Stomach smooth muscle (tissue), 2 donors: ENCODE measurements around the gene FGF12.

ENCODE experiments used
- H3K27ac ChIP-seq: one replicate; pipeline ENCODE4 v1.7.0; 2013; ENCODE audit warnings: mild to moderate bottlenecking, low read length, inconsistent platforms
- H3K27me3 ChIP-seq, 2 donors: one replicate each; pipeline ENCODE4 v1.7.0; 2013; ENCODE audit warnings: low read length in 2 of 2; ENCODE audit not compliant: insufficient read depth in 2 of 2, control insufficient read depth in 1 of 2
- H3K36me3 ChIP-seq, 2 donors: one replicate each; pipeline ENCODE4 v1.7.0; 2013; ENCODE audit warnings: low read length in 2 of 2; ENCODE audit not compliant: control insufficient read depth in 2 of 2, insufficient read depth in 2 of 2
- H3K4me1 ChIP-seq: one replicate; pipeline ENCODE4 v1.7.0; 2013; ENCODE audit warnings: low read length; ENCODE audit not compliant: control insufficient read depth, insufficient read depth
- H3K4me3 ChIP-seq, 2 donors: one replicate each; pipeline ENCODE4 v1.7.0; 2013; ENCODE audit warnings: low read length in 2 of 2
- H3K9ac ChIP-seq, 2 donors: one replicate each; pipeline ENCODE4 v1.7.0; 2013; ENCODE audit warnings: low read length in 2 of 2, mild to moderate bottlenecking in 1 of 2
- H3K9me3 ChIP-seq, 2 donors: one replicate each; pipeline ENCODE4 v1.7.0; 2013; ENCODE audit warnings: low read length in 2 of 2; ENCODE audit not compliant: control insufficient read depth in 2 of 2
- donor health status: healthy.
- donor health status: Pancreatic carcinoma.

The FGF12 gene

GRCh38 chr3:192445770-192446644, 281.3 kb downstream of the FGF12 start:
- Histone ChIP-seq H3K27ac (no peak overlapping the region), H3K27me3 (peaks cover 4 to 20% of the 10 kb centered on the region in 2 donors), H3K4me1 (no peaks in the 10 kb centered on the region), H3K9me3 (no peaks in the 10 kb centered on the region), H3K9ac (no peak overlapping the region), H3K36me3 (no peaks in the 10 kb centered on the region), H3K4me3 (no peak overlapping the region)

GRCh38 chr3:192444791-192445106, 282.6 kb downstream of the FGF12 start:
- Histone ChIP-seq H3K4me1 (no peaks in the 10 kb centered on the region), H3K9me3 (no peaks in the 10 kb centered on the region), H3K36me3 (no peaks in the 10 kb centered on the region), H3K27me3 (peaks cover 4 to 20% of the 10 kb centered on the region in 2 donors), H3K9ac (no peak overlapping the region), H3K27ac (no peak overlapping the region), H3K4me3 (no peak overlapping the region)

- no peaks in the 10 kb centered on the region for H3K36me3 ChIP-seq
- H3K9me3 ChIP-seq, result no peaks in the 10 kb centered on the region
- H3K9ac ChIP-seq, result no peak overlapping the region
- H3K27ac ChIP-seq, result no peak overlapping the region
- H3K4me3 ChIP-seq, result no peak overlapping the region
- H3K27me3 ChIP-seq, result peaks cover 1 to 19% of the 10 kb centered on the region in 2 donors
- H3K4me1 ChIP-seq, result no peaks in the 10 kb centered on the region
These were observed 283.1 kb downstream of the FGF12 start for GRCh38 chr3:192444096-192444790.

- Histone ChIP-seq H3K27me3 (no peaks in the 10 kb centered on the region), H3K4me3 (no peak overlapping the region), H3K9me3 (no peaks in the 10 kb centered on the region), H3K27ac (no peak overlapping the region), H3K4me1 (no peaks in the 10 kb centered on the region), H3K36me3 (no peaks in the 10 kb centered on the region), H3K9ac (no peak overlapping the region)
These were observed 292.1 kb downstream of the FGF12 start for GRCh38 chr3:192435241-192435640.

- Histone ChIP-seq H3K9me3 (no peaks in the 10 kb centered on the region), H3K27me3 (no peaks in the 10 kb centered on the region), H3K4me1 (no peaks in the 10 kb centered on the region), H3K36me3 (no peaks in the 10 kb centered on the region), H3K27ac (no peak overlapping the region), H3K9ac (no peak overlapping the region), H3K4me3 (no peak overlapping the region)
These were observed 293.2 kb downstream of the FGF12 start for GRCh38 chr3:192434186-192434585.

GRCh38 chr3:192433704-192434103, 293.6 kb downstream of the FGF12 start:
- H3K27ac ChIP-seq, result no peak overlapping the region
- H3K27me3 ChIP-seq, result no peaks in the 10 kb centered on the region
- no peaks in the 10 kb centered on the region for H3K9me3 ChIP-seq
- H3K4me1 ChIP-seq, result no peaks in the 10 kb centered on the region
- no peak overlapping the region for H3K4me3 ChIP-seq
- no peak overlapping the region for H3K9ac ChIP-seq
- H3K36me3 ChIP-seq, result no peaks in the 10 kb centered on the region

- no peak overlapping the region for H3K4me3 ChIP-seq
- no peaks in the 10 kb centered on the region for H3K36me3 ChIP-seq
- H3K27me3 ChIP-seq, result no peaks in the 10 kb centered on the region
- H3K4me1 ChIP-seq, result no peaks in the 10 kb centered on the region
- no peak overlapping the region for H3K27ac ChIP-seq
- H3K9me3 ChIP-seq, result no peaks in the 10 kb centered on the region
- no peak overlapping the region for H3K9ac ChIP-seq
These were observed 304.4 kb downstream of the FGF12 start for GRCh38 chr3:192422997-192423342.

- H3K36me3 ChIP-seq, result no peaks in the 10 kb centered on the region
- no peaks in the 10 kb centered on the region for H3K9me3 ChIP-seq
- no peaks in the 10 kb centered on the region for H3K27me3 ChIP-seq
- H3K9ac ChIP-seq, result no peak overlapping the region
- no peaks in the 10 kb centered on the region for H3K4me1 ChIP-seq
- H3K27ac ChIP-seq, result no peak overlapping the region
- H3K4me3 ChIP-seq, result no peak overlapping the region
These were observed 304.9 kb downstream of the FGF12 start for GRCh38 chr3:192422321-192422996.

- Histone ChIP-seq H3K9ac (no peak overlapping the region), H3K9me3 (no peaks in the 10 kb centered on the region), H3K27me3 (no peaks in the 10 kb centered on the region), H3K4me3 (no peak overlapping the region), H3K4me1 (no peaks in the 10 kb centered on the region), H3K36me3 (no peaks in the 10 kb centered on the region), H3K27ac (no peak overlapping the region)
These were observed 308.0 kb downstream of the FGF12 start for GRCh38 chr3:192419312-192419711.

GRCh38 chr3:192417559-192418055, 309.7 kb downstream of the FGF12 start:
- H3K27me3 ChIP-seq, result no peaks in the 10 kb centered on the region
- no peak overlapping the region for H3K9ac ChIP-seq
- H3K4me3 ChIP-seq, result no peak overlapping the region
- no peaks in the 10 kb centered on the region for H3K9me3 ChIP-seq
- no peaks in the 10 kb centered on the region for H3K36me3 ChIP-seq
- no peaks in the 10 kb centered on the region for H3K4me1 ChIP-seq
- H3K27ac ChIP-seq, result no peak overlapping the region
